Activated naive CD4-positive, alpha-beta T cell treated with anti-CD3 and anti-CD28 coated beads, Interleukin-2, amount 50 U/mL, for 72 hours (primary cell): ENCODE results near the gene TLL1. TPM values are rescaled to one million over a fixed set of nuclear protein-coding genes. Genes with fewer than 3 reads are reported as not detected.

Experiments
- ATAC-seq, 2 donors: fragments of 150-1000 bp; cut with Tn5 transposase; 2 replicates each; pipeline ENCODE4 v1.10.0; 2021; ENCODE audit warnings: mild to moderate bottlenecking in 2 of 2, moderate library complexity in 2 of 2
- DNase-seq, 2 donors: peaks; one replicate each; pipeline ENCODE4 v3.0.0; 2021 to 2022; ENCODE audit warnings: low spot score in 2 of 2
- H3K27ac Mint-ChIP-seq, 2 donors: one replicate each; pipeline ENCODE4 v1.8.0; 2022; ENCODE audit warnings: mild to moderate bottlenecking in 2 of 2, mixed read lengths in 2 of 2
- H3K36me3 Mint-ChIP-seq, 2 donors: one replicate each; pipeline ENCODE4 v1.8.0; 2022; ENCODE audit warnings: mixed read lengths in 2 of 2
- H3K9me3 Mint-ChIP-seq, 2 donors: one replicate each; pipeline ENCODE4 v1.8.0; 2022; ENCODE audit warnings: mixed read lengths in 2 of 2
- total RNA-seq, 2 donors: library from RNA; stranded (reverse); gene quantifications; one replicate each; pipeline ENCODE4 v1.2.3, GENCODE V29; 2022

The TLL1 gene
- total RNA-seq, 2 donors from 2014 or later = not detected

DNA sequence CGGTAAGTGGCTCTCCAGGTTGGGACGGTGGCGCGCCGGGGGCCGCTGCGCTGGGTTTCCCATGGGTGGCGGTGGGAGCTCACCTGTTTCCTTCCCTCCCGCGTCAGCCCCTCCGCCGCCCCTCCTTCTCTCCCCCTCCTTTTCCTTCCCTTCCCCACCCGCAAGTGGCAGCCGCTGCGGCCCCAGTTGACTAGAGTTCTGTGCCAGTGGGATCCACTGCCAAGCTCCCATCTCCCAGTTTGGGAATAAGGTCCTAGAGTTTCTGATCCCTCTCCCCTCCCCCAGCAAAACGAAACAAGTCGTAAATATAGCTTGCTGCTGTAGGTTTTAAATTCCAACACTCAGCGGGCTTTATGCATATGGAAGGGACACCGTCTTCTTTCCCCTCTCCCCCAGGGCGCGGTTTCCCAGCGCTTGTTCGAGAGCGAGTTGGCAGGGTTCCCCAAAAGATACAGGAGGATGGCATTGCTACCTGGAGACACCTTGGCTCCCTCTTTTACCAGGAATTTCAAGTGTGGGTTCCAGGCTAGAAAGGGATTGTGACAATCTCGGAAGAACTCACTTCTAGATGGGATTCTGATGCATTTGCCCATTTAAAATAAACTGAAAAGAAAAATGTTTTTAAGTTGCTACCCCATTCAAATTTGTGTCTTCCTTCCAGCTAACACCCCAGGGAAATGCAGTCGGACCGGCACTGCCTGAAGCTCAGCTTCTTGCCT is 1.2 kb downstream of the TLL1 start:
- ATAC-seq = no peak
- Mint-ChIP-seq H3K9me3 (no peaks in the 10 kb centered on the region), H3K36me3 (peaks cover 0 to 9% of the 10 kb centered on the region in 2 donors), H3K27ac (no peak overlapping the region)
- no peak for DNase-seq

DNA sequence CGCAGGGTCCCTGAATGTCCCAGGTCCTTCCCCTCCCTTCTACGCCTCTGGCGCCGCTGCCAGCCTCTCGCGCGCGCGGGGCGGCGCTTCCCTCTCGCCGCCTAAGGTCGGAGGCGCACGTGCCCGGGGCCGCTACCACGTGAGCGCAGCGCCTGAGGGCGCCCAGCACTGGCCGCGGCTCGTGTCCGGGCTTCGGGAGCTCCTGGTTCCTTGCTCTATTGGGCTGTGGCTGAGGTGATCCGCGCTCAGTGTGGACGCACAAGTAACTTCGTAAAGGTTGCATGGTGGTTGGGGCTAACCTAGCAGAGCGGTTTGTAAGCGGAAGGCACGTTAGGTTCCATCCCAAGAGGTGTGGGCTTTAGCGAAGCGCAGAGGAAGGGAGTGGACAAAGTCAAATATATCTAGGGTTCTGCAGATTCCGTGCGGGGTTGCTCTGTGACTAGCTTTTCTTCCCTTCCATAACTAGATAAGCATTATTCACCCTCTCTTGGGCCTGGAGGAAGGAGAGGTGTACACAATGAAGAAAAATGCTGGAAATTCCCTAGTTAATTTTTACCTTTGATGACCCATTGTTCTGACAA is 1.8 kb downstream of the TLL1 start:
- no peak for DNase-seq
- no peak for ATAC-seq
- peaks cover 0 to 9% of the 10 kb centered on the region in 2 donors for H3K36me3 Mint-ChIP-seq
- H3K9me3 Mint-ChIP-seq = no peaks in the 10 kb centered on the region
- no peak overlapping the region for H3K27ac Mint-ChIP-seq

DNA sequence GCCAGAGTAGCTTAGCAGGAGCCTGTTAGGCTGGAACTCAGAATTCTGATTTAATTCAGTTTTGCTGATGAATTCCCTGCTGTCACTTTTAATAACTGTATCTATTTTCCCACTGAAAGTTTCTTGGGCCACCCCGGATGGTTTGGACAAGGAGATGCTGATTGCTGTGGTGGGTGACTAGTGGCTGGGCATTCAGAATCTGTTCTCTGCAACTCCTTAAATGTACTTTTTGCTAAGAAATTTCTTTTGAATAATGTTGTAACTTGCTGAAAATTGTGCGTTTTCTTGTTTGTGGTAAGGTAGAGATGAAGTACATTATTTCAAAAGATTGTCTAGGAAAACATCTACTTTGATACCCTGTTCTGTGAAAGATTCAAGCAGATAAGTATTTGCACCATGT is 2.4 kb downstream of the TLL1 start:
- H3K27ac Mint-ChIP-seq = no peak overlapping the region
- no peak for DNase-seq
- H3K36me3 Mint-ChIP-seq = peaks cover 0 to 9% of the 10 kb centered on the region in 2 donors
- ATAC-seq = no peak
- no peaks in the 10 kb centered on the region for H3K9me3 Mint-ChIP-seq

DNA sequence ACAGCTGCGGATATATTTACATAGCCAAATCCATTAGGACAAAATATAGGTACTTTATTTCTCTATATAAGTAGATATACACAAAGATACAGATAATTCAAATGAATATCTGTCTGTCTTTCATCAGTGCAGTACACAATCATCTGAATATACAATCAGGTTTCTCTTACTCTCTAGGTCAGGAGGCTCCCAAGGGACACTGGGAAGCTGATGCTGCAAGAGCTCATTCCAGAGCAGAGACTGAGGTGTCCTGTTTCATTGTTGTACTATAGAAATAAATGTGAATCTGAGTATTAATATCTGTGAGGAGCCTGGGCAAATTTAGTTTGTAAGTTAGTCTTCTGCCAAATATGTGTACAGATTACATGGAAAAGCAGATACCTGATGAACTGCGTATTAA is 4.2 kb downstream of the TLL1 start:
- Mint-ChIP-seq H3K27ac (no peak overlapping the region), H3K36me3 (peaks cover 0 to 9% of the 10 kb centered on the region in 2 donors), H3K9me3 (no peaks in the 10 kb centered on the region)
- no peak for DNase-seq
- ATAC-seq = no peak

DNA sequence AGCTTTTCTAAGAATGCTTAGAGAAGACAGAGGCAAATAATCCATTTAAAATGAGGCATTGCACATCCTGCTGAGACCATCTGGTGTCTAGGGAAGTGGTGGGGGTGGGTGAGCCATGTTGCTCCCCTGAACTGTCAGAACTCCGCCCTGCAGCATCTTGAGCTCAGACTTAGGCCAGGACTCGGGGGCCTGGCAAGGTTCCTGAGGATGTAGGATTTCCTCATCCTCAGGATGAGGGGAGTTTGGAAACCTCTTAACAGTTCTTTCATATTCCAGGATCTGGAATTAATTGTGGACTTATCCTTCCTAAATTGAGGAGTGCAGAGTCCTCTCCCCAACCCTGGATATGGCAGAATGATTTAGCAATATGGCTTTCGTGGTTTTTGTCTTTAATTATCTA is 6.6 kb downstream of the TLL1 start:
- Mint-ChIP-seq H3K36me3 (peaks cover 0 to 4% of the 10 kb centered on the region in 2 donors), H3K27ac (no peak overlapping the region), H3K9me3 (no peaks in the 10 kb centered on the region)
- no peak for DNase-seq
- ATAC-seq = no peak

- ATAC-seq (no peak), DNase-seq (no peak)
- Mint-ChIP-seq H3K9me3 (peaks cover 16 to 24% of the 10 kb centered on the region in 2 donors), H3K27ac (no peak overlapping the region), H3K36me3 (peaks cover 0 to 4% of the 10 kb centered on the region in 2 donors)
These were observed 21.1 kb downstream of the TLL1 start for GRCh38 chr4:165894159-165894558.

- ATAC-seq (no peak), DNase-seq (no peak)
- Mint-ChIP-seq H3K36me3 (no peaks in the 10 kb centered on the region), H3K27ac (no peak overlapping the region), H3K9me3 (peaks cover 6 to 8% of the 10 kb centered on the region in 2 donors)
These were observed 32.5 kb downstream of the TLL1 start for GRCh38 chr4:165905405-165906027.

GRCh38 chr4:165906272-165906671 is 33.2 kb downstream of the TLL1 start:
- no peak overlapping the region for H3K27ac Mint-ChIP-seq
- DNase-seq (no peak), ATAC-seq (no peak)
- H3K9me3 Mint-ChIP-seq = peaks cover 0 to 8% of the 10 kb centered on the region in 2 donors
- H3K36me3 Mint-ChIP-seq = no peaks in the 10 kb centered on the region

DNA sequence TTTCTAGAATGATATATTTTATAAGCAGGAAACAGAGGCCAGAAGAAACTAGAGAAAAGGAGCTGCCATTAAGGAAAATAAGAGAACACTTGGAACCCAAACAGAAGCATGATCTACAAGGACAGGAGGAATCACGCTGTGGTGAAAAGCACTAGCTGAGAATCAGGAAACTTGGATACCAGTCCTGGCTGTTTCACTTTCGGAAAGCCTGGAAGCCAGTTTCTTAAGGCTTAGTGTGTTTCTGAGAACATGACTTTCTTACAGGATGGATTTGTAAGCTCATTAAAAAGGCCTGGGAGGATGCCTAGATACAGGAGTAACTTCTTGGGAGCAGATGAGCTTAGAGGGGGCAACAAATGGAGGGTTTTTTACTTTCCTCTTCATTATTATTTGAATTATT is 36.9 kb downstream of the TLL1 start:
- peaks cover 4 to 5% of the 10 kb centered on the region in 2 donors for H3K9me3 Mint-ChIP-seq
- DNase-seq (no peak), ATAC-seq (no peak)
- no peaks in the 10 kb centered on the region for H3K36me3 Mint-ChIP-seq
- H3K27ac Mint-ChIP-seq = no peak overlapping the region

GRCh38 chr4:165915215-165915614 is 42.2 kb downstream of the TLL1 start:
- Mint-ChIP-seq H3K36me3 (no peaks in the 10 kb centered on the region), H3K27ac (no peak overlapping the region), H3K9me3 (peaks cover 0 to 4% of the 10 kb centered on the region in 2 donors)
- no peak for DNase-seq
- no peak for ATAC-seq

DNA sequence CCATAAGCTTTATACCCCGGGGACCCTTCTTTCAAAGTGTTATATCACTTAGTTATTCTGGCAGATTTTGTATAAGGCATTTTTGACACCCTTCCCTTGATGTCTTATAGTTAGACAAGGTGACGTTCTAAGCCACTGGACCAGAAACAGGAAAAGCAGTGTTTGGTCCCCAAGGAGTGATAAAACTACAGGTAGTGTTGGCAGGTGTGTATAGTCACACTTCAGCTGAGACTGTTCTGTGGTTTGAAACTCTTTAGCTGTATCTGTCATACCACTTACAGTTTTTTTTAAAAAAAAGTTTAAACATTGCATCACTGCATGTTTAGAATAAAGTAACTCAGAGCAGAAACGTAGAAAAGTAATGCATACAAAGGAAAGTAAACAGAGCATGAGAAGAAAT is 48.5 kb downstream of the TLL1 start:
- DNase-seq = no peak
- ATAC-seq = no peak
- peaks cover 0 to 3% of the 10 kb centered on the region in 2 donors for H3K9me3 Mint-ChIP-seq
- H3K27ac Mint-ChIP-seq = no peak overlapping the region
- H3K36me3 Mint-ChIP-seq = no peaks in the 10 kb centered on the region

DNA sequence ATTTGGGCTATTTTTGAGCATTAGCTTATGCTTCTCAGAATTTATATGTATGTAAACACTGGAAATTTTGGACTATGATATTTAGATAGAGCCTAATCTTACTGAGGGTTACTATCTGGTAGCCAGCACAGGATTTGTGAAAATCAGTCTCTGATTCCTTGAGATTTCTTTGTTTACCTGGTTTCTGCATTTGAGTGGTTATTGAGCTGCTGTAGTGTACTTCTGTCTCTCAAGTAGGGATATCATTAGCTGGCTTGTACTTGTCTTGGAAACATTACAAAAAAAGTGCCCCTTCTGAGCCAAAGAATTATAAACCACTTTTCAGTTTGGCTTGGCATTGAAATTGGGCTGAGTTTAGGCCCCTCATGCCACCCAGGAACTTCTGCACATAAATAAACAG is 49.7 kb downstream of the TLL1 start:
- H3K9me3 Mint-ChIP-seq = peaks cover 0 to 5% of the 10 kb centered on the region in 2 donors
- ATAC-seq = no peak

DNA sequence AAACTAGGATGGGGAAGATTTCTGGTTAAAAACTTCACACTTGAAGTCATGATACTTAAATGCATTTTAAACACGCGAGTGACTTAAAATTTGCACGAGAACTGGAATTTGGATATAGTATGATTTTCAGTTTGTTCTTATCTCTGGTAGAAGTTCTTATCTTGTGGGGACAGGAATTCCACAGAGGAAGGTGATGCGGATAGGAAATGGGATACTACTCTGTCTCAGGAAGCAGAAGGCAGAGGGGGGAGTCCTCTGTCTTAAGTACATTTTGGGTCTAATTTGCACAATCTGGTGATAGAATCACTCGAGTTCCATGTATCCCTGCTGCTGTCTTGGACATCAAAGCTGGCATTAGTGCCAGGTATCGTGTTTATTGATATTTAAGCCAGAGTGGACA is 53.3 kb downstream of the TLL1 start:
- H3K36me3 Mint-ChIP-seq = no peaks in the 10 kb centered on the region

More for the DNA sequence above, 49.7 kb downstream of the TLL1 start:
- DNase-seq = no peak
- Mint-ChIP-seq H3K36me3 (no peaks in the 10 kb centered on the region), H3K27ac (no peak overlapping the region)

DNA sequence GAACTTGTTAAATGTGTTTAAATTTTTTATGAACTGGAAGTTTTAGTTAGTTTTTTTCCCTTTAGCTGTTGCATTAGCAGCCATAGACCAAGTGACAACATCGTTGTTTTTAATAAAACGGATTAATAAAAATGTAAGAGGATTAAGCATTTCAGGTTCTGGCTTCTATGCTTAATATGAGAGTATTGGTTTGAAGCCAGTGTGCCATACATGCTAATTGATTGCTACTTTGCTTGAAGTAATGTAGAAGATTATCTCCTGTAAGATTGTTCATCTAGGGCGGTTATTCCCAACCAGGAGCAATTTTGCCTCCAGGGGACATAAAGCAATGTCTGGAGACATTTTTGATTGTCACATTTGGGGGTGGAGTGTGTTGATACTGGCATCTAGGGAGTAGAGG is 54.3 kb downstream of the TLL1 start:
- no peak overlapping the region for H3K27ac Mint-ChIP-seq
- DNase-seq (no peak), ATAC-seq (no peak)
- H3K36me3 Mint-ChIP-seq = no peaks in the 10 kb centered on the region
- H3K9me3 Mint-ChIP-seq = peaks cover 0 to 10% of the 10 kb centered on the region in 2 donors

More for the DNA sequence above, 53.3 kb downstream of the TLL1 start:
- ATAC-seq (no peak), DNase-seq (no peak)
- Mint-ChIP-seq H3K9me3 (peaks cover 0 to 10% of the 10 kb centered on the region in 2 donors), H3K27ac (no peak overlapping the region)

DNA sequence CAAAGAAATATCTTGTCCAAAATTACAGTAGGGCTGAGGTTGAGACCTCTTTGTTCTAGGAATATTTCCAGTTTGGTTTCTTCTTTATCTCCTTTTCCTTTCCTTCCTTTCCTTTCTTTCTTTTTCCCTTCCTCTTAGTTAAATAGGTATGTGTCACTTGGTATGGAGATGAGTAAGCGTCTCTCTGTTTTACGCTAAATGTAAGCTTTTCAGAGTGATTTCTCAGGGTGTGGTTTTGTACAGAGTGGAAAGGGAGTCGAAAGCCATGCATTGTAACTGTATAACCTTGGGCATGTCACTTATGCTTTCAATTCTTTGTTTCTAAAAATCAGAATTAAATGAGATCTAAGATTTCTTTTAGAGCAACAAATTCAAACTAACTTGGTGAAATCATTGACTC is 54.8 kb downstream of the TLL1 start:
- Mint-ChIP-seq H3K27ac (no peak overlapping the region), H3K36me3 (no peaks in the 10 kb centered on the region), H3K9me3 (peaks cover 0 to 10% of the 10 kb centered on the region in 2 donors)
- no peak for ATAC-seq
- DNase-seq = no peak

DNA sequence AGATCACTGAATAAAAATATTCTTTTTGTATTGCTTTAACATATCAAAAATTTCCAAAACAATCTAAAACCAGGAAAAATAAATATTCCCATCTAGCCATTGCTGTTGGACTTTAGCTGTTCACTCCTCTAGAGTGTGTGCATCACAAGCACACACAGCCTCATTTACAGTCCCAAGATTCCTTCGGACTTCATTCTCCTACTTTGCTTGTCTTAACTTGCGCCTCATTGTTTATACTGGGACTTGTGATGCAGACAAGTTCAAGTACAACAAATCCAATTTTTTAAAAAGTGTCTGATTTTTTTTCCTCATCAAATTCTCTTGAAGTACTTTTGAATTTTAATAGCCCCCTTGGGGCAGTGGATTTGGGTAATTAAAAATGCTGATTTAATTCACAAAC is 55.6 kb downstream of the TLL1 start:
- ATAC-seq (no peak), DNase-seq (no peak)
- Mint-ChIP-seq H3K36me3 (no peaks in the 10 kb centered on the region), H3K9me3 (peaks cover 0 to 10% of the 10 kb centered on the region in 2 donors), H3K27ac (no peak overlapping the region)

DNA sequence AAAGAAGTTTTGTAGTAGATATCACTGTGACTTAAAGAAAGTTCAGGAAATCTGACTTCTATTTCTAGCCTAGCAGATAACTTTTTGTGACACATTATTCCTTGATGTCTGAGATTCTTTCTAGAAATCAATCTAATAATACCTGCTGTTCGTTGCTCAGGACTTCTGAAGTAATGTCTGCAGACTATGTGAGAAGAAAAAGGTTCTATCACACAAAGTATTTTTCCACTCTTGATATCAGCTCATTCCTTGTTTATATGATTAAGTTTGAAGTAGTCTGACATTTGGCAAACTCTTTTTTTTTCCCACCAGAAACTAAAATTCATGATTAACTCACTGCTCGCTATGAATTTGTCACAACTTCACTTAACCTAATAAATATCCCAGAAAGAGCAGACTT is 56.6 kb downstream of the TLL1 start:
- ATAC-seq = no peak
- H3K9me3 Mint-ChIP-seq = peaks cover 0 to 10% of the 10 kb centered on the region in 2 donors

GRCh38 chr4:165931741-165932140 is 58.7 kb downstream of the TLL1 start:
- Mint-ChIP-seq H3K9me3 (peaks cover 0 to 7% of the 10 kb centered on the region in 2 donors), H3K27ac (no peak overlapping the region), H3K36me3 (no peaks in the 10 kb centered on the region)
- ATAC-seq = no peak
- DNase-seq = no peak

More for the DNA sequence above, 56.6 kb downstream of the TLL1 start:
- H3K27ac Mint-ChIP-seq = no peak overlapping the region
- no peak for DNase-seq
- no peaks in the 10 kb centered on the region for H3K36me3 Mint-ChIP-seq
